NCI-H1417 treated with DMSO at 0.1 percent for 48 hours (cell line): ENCODE measurements around the gene MRNIP.

Experiments used
- DNase-seq: peaks from one replicate; lab custom pipeline; 2025; lab: John Stamatoyannopoulos, UW

Gene MRNIP, protein sequence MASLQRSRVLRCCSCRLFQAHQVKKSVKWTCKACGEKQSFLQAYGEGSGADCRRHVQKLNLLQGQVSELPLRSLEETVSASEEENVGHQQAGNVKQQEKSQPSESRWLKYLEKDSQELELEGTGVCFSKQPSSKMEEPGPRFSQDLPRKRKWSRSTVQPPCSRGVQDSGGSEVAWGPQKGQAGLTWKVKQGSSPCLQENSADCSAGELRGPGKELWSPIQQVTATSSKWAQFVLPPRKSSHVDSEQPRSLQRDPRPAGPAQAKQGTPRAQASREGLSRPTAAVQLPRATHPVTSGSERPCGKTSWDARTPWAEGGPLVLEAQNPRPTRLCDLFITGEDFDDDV

DNA sequence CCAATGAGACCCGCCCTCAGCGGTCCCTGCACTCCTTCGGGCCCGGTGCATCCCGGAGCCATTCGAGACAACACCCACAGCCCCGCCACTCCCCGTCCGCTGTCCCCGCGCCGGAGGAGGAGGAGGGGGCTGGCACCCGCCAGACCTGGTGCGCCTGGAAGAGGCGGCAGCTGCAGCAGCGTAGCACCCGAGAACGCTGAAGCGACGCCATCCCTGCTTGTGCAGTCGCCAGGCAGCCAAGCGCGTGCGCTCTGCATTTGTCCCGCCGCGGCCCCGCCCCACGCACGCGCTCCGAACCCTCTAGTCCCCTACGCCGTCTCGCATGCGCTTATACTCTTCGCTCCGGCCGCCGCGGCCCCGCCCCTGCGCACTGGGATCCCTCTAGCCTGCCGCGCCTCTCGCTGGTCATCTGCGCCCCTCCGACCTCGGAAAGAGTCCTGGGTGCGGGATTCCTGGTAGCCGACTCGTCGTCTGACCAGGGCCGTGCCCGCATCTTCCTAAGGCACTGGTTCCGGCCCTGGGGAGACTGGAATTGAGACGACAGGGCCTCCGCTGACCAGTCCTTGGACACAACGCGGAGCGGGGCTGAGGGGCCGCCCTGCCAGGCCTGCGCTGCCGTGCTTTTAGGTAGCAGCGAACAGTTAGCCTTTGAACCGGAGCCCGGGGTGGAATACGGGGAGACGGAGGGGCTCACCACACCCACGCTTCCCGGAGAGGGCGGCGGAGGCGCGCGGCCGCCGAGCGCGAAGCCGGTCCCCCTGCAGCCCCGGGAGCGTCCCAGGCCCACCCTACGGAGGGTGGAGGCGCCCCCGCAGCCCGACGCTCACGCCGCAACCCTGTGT lies at the start of gene MRNIP:
Gene MRNIP (minus strand): TSS at position 232 of the 842 bp plus-strand sequence. CDS start 21 bp downstream, at position 211.
- DNase-seq = peak; percentile 70

DNA sequence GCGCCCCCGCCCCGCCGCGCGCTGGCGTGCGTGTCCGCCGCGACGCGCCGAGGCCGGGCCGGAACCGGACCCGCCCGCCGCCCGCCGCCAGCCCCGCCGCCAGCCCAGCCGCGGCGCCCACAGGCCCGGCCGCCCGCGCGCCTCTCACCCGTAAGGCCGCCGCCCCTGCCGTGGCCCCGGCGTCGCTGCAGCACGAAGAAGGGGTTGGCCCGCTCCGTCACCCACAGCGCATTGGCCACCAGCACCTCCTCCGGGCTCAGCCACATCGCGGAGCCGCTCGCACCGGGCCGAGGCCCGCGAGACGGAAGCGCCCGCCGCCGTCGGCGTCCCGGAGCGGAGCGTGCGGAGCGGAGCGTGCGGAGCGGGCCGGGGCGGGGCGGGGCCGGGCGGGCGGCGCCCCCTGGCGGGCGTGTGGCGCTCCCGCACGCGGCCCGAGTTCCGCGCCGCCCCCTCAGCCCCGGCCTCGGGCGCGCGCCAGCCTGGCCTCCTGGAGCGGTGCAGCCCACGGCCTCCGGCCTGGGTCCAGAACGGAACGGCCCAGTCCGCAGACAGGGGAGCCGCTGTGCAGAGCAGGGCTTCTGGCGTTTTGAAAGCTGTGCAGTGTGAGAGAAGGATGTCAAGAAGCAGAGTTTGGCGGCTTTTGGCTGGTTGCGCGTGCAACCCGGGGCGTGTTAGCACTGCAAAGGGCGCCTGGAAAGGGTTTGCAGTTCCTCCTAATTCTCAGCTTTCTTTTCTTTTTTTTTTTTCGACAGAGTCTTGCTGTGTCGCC lies 49.1 kb upstream of the MRNIP start, which contains the start of gene TBC1D9B:
Gene TBC1D9B (minus strand): TSS at position 342 of the 769 bp plus-strand sequence. CDS start 76 bp downstream, at position 266.
- no peak for DNase-seq

DNA sequence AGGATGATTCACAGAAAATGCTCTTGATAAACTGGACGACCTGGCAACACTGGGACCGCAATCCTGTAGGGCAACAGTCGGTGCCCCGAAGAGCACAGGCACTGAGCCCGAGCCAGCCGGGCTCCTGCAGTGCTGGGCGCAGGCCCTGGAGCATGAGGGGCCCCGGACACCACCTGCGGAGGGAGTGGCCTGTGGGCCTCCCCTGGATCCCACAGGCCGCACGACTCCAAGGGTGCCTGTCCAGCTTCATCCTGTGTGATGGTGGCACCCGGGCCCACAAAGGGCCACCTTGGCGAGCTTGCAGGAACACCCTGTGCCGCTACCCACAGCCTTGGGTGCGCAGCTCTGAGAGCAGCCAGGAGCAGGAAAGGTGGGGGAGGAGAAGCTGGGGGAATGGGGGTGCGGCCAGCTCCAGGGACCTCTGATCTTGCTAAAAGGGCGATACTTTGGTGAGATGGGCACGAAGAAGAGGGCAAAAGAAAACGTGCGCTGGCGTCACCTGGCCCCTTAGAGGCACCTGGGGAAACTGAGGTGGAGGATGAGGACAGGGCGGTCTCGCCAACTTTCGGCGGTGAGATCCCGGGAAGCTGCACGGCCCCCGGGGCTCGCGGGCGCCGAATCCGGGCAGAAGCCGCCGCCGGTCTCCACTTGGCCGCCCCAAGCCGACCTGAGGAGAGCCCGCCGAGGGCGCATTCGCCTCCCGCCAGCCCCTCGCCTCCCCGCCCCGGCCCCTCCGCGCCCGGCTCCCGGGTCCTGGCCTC lies 48.4 kb upstream of the MRNIP start:
- no peak for DNase-seq

DNA sequence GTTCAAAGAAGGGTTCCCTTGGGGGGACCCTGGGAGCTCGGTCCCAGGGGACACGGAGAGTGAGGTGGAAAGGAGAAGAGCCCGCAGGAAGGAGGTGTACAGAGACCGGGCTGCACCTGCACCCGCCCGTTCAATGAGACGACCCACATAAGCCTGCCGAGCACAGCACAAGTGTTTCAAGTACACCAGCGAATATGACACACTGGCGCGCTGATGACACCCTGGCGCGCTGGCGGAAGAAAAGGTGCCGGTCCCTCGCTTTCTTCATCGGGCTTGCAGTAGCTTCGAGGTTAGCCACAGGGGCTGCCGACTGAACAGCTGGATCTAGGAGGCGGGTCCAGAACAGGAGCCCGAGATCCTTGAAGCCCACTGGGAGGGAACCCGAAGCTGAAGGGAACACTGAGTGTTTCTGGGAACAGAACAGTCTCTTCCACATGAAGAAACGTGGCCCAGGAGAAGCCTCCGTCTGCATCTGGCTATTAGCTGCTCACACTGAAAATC lies 47.7 kb upstream of the MRNIP start:
- DNase-seq = no peak

DNA sequence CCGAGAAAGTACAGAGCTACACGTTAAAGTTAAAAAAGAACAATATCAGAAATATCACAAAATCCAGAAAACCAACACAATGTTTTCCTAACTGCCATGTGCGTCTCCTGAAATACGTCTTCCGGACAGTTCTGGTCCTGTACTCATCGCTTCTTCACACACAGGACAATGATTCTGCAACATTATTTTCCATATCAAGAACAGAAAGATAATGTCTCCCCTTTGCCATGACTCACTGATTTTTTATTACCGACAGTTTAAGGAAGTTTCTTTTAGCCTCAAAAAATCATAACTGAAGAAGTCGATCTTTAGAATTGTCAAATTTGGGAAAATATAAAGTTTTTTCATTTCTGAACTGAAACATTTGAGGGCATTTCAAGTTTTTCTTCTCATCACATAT lies 46.5 kb upstream of the MRNIP start:
- DNase-seq = no peak

DNA sequence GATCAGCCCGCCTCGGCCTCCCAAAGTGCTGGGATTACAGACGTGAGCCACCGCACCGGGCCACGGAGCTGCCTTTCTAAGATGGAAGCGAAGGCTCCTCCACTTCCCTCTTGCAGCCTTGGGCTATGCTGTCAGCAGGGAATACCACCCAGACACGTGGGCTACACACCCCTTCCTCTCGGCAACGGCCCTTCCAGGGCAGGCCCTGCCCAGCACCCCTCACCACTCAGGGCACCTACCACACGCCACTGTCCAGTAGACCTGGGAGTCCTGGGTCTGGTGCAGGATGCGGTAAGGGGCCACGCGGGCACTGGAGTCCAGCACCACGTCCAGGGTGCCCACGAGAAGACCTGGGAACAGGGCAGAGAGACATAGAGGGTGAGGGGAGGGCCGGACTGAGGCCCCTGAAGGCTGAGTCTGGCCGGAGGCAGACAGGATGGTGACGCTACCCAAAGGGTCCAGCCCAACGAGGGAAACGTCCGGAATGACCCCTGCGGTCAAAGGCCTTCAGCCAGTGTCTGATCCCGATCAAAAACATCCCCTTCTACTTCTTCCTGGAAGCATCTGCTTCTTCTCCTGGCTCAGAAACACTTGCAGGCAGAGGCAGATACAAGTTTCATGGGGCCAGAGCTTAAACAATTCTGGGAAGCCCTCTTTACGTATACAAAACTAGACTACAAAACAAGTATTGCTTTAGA lies 46.0 kb upstream of the MRNIP start:
- no peak for DNase-seq

DNA sequence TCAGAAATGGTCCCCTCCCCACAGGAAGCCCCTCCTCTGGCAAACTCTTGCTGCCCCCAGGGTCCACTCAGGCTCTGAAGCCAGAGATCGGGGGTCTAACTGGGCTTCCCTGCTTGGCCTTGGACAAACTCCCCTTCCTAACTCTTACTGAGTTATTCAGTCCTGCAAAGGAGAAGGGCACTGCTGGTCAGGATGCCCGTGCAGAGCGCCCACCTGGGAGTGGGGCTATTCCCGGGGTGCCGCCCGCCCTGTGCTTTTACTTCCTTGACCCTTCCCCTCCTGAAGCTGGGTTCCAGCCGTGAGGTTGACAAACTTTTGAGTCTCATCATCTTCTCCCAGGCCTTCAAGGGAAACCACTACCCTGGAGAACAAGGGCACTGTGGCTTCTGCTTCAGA lies 44.1 kb upstream of the MRNIP start:
- no peak for DNase-seq

DNA sequence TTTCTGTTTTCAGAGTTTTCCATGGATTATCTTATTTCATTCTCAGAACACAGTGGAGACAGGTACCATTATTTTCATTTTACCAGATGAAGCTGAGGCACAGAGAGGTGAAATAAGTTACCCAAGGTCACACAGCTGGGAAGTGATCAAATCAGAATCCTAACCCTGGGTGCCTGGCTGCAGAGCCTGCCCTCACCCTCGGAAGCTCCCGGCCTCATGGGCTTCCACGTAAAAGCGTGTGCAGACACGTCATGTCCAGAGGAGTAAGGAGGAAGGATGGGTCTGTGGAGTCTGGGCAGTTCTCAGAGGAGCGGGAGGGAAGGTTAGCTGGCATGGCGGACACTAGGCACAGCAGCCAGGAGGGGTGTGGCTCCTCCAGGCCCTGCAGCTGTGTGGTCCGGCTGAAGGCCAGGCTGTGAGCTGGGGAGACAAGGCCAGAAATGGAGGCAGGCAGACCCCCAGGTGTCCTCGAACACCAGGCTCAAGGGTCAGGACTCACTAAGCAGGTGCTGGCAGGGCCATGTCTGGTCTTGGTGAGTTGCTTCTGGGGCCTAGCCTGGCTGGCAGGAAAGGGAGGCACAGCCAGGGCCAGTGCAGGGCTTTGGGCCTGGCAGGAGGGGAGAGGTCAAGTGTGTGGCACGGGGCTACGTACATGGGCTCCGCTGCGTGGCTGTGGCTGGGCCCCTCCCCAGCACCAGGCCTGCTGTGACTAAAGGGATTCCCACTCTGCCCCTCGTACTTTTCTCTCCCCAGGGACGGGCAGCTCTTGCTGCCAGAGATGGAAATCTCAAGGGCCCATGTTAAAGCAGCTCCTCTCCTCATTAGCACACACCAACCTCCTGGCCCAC lies 43.5 kb upstream of the MRNIP start:
- no peak for DNase-seq

DNA sequence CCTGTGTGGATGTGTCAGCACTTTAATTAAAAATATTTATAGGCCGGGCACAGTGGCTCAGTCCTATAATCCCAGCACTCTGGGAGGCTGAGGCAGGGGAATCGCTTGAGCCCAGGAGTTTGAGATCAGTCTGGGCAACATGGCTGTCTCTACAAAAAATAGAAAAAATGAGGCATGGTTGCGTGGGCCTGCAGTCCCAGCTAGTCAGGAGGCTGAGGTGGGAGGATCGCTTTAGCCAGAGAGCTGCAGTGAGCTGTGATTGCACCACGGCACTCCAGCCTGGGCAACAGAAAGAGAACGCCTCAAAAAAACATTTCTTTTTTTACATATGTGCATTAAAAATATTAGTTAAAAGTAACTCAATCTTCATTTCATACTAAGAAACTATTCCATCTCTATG lies 42.8 kb upstream of the MRNIP start:
- DNase-seq = no peak

DNA sequence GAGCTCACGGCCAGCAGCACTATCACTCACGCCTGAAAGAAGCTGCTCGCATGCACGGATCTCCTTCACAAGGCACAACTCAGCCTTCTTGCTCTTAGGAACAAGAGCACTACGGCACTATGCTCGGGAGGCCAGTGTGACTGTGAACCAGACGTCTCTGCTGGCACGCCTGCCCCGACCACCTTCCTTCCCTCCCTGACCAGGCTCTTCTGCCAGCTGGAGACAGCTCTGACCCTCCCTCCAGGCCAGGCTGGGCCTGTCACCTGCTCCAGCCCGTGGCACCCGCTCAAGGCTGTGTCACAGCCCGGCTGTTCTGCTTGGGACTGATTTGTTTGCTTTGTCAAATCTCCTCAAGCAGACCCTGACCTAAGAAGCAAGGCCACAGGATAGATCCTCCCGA lies 42.1 kb upstream of the MRNIP start:
- DNase-seq = no peak

DNA sequence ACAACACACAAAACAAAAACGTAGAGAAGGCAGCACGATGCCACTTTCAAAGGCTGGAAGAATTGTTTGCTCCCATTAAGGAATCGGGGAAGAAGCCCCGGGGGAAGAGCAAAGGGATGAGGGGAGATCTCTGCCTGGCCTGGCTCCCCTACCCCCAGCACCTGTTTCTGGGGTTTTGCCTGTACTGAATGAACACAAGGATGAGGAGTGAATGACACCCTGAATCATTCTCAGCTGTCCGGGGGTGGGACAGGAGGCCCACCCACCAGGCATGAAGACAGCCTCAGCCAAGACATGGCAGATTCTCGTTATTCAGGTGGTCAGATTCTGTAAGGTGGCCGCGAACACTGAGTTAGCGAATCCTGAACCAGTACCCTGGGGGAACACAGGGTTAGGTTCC lies 41.6 kb upstream of the MRNIP start:
- DNase-seq = no peak

DNA sequence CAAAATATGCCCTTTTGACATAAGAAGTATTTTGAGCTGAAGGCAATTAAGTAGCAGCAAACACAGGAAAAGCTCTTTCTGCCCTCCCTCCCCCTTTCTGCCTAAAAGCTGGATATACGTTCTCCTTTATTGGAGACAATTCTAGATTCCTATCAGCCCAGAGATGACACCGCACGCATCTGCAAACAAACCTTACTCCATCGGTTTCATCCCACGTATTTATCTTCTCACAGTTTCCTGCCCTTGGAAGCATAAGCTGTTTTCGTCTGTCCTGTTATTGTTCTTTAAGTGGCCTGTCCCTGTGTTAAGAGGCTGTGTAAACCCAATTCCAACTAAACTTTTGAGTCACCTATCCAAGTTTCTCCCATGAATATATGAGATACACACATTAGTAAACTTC lies 37.2 kb upstream of the MRNIP start:
- DNase-seq = no peak

DNA sequence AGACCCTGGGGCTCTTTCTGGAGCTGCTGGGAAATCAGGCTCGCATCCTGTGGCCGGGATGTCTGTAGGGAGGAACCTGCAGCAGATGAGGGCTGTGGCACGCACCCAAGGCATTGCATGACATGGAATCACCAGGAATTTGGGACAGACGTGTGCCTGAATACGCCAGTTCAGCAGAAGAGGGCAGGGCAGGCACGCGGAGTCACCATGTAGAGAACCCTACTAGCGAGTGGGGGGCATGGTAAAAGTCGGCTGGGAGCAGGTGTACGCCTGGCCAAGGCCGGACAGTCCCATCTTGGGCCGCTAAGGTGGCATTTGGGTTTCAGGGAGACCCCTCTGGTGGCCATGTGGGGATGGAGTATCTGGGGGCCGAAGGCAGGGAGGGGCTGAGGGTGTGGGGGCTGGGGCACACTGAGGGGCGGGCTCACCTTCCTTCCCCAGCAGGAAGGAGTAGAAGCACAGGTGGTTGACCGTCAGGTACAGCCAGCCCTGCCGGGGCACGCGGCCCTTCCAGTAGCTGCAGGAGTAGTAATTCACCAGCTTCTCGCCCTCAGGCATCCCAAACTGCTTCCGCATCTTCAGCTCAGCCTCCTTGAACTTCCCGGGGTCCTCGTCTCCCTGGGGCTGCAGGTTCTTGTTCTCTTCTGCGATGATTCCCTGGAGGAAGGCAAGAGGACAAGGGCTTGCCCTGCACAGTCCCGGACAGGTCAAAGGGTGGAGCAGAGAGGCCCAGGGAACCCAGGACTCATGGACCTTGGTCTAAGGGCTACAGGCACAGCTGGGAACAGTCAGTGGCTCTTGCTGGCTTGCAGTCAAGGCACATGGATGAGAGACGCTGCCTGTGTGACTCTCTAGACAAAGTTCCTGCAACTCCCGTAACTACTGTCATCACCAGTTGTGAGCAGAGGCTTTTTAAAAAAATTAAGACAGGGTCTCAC lies 35.6 kb upstream of the MRNIP start:
- DNase-seq = no peak

DNA sequence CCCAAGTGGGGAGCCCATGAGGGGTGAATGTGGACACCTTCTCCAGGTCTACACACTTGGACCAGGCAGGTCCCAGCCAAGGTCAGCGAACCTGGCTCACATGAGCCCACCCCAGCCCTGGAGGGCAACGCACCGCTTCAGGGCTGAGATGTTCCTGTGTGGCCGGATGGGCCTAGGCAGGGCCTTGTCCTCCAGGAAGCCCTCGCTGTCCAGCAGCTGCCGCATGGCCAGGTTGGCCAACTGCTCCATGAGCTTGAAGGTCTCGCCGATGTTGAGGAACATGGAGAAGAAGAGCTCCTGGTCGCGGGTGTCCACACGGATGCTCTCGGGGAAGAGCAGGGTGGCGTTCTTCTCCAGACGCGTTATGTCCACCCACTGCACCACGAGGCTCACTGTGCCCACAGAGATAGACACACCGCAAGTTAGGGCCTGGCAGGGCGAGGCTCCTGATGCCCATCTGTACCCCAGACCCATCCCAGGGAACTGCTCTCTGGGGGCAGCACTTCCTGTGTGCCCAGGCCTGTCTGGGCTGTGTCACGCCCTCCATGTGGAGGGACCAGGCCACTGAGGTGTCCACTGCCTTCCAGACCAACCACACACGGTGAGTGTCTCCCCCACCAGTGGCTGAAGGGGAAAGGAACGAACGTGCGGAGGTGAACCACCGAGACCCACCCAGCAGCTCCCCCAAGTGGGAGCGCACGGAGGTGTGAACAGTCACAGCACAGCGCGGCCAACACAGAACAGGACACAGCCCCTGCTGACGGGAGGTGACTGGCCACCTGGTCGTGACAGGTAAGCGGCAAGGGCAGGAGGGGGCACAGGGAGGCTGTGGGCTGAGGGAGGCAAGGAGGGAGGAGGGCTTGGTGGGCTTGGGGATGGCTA lies 34.7 kb upstream of the MRNIP start:
- no peak for DNase-seq

DNA sequence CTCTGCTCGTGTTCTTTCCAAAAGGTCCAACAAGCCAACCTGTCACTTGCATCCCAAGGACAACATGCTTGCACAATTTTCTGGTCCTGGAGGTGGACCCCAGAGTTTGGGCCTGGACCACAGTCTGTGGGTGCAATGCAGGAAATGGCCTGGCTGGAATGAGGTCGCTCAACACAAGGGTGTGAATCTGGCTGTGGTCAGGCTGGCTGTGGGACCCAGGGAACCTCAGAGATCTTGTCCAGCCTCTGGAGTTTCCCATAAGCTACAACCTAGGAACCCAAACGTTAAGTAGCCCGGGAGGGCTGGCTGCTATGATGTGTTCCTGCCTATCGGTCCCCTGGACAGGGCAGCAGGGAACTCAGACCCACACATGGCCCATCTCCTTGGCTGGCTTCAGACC lies 33.6 kb upstream of the MRNIP start:
- no peak for DNase-seq

DNA sequence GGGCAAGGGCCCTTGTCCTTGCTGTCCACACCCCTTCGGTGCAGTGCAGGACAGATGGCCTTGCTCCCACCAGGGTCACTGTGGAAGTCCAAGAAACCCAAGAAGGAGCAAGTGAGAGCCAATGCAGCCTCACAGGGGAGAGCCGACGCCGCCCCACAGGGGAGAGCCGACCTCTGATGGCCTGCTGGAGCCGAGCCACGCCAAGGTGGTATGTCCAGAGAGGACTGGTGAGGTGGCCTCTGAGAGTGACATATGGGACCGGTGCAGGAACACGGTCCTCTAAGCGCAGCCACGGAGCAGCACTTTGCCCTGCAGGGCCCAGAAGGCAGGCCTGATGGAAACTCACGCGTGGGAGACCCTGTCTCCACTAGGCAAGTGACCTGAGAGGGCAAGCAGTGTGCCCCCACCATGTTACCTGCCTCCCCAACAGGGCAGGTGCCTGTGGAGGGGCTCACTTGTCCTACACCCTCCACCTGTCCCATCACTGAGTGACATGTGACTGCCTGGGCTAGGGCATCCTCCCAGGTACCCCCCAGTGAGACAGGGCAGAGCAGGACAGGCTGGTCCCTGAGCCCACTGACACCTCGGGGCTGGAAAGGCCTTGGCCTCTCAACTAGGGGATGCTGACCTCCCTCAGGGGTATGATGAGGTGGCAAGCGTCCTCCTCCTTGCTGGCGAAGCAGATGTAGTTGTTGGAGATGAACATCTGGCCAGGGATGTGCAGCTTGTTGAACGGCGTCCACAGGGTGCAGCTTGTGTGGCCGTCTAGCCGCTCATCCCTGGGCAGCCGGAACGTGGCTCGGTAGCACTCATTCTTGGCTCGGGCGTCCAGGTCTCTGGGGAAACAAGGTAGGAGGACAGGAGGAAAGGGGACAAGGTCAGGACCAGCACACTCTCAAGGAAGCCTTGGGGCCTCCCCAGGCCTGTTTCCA lies 32.4 kb upstream of the MRNIP start:
- no peak for DNase-seq

DNA sequence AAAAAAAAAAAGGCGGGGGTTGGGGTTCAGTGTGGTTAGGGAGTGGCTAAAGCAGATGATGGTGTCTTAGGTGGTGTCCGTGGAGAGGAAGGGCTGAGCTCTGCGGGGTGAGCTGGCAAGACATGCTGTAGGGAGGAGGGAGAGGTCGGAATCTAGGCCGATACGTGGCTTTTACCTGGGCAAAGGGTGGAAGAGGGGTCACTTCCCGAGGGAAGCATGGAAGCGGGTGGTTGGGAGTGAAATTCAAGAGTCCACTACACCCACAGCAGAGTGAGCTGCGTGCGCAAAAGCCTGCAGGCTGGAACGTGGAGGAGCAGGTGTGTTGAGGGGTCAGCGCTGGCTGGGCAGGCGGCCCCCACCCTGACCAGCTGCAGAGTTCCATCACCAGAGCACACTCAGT lies 31.3 kb upstream of the MRNIP start:
- DNase-seq = no peak
